HG03045 (cell line): ENCODE results near the gene TUBB6.

ENCODE experiments used
- ATAC-seq: cut with Tn5 transposase; IDR thresholded peaks from one replicate; pipeline ENCODE4 v1.9.1; 2021; ENCODE audit warnings: mild to moderate bottlenecking, moderate library complexity; ENCODE audit not compliant: unreplicated experiment

Gene TUBB6

DNA sequence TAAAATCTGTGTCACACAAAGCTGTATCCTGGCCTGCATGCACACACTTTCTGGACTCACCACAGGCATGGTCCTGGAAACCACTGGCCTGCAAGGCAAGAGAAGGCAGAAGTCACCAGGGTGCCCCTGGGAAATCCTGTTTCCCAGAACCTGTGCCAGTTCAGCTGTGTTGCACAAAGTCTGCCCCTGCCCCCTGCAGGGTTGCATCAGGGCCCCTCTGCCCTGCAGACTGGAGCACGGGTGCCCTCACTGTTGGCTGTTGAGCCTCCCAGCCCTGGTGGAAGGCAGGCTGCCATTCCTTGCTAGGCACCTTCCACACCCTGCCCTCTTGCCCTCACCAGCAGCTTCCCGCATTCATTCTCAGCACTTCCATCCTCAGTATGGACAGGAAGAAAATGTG lies 18.0 kb upstream of the TUBB6 start:
- no peak for ATAC-seq

DNA sequence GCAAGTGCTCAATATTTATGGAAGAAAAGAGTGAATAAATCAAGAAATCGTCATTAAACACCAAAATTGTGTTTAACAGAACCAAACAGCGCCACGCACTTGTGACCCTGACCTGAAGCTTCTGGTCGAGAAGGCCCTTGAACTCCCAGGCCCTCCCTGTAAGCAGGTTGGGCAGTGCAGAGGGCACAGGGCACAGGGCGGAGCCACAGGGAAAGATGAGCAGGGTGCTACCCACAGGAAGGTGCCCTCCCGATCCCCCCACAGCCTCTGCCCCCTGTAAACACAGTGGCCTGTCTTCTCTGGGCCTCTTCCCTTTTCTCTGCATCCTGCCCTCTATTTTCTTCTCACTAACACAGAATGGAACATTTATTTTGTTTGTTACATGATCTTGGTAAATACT lies 16.9 kb upstream of the TUBB6 start:
- no peak for ATAC-seq

DNA sequence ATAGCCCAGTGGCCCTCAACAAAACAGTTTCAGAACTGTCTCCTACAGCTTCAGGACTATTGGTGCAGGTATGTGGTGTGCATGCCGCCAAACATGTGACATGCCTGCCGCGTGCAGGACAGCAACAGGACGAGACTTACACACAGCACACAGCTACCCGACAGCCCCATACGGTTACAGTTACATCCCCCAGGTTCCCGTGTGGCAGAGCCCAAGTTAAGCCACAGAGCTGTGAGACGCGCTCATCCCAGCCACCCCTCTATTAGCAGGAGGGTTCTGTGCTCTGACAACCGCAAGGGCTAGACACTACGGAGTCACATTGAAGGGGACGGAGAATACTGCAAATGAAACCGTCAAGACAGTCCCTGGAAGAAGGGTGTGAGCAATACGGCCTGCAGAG lies 16.4 kb upstream of the TUBB6 start:
- ATAC-seq = no peak

DNA sequence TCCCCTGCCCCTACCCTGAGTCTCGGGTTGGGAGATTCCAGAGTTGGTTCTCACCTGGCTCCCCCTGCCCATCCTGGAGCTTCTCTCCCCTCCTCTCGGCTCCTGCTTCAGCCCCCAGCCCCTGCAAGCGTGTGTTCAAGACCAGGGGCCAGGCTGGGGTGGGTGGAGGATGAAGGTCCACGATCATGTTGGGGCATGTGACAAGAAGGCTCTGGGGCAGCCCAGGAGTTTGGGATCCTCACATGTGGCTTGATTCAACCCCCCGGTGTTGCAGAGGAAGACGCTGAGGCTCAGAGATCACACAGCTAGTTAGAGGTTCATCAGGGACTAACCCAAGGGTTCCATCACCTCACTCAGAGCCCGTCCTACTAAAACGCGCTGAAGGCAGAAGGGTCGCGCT lies 14.2 kb upstream of the TUBB6 start:
- ATAC-seq = no peak

DNA sequence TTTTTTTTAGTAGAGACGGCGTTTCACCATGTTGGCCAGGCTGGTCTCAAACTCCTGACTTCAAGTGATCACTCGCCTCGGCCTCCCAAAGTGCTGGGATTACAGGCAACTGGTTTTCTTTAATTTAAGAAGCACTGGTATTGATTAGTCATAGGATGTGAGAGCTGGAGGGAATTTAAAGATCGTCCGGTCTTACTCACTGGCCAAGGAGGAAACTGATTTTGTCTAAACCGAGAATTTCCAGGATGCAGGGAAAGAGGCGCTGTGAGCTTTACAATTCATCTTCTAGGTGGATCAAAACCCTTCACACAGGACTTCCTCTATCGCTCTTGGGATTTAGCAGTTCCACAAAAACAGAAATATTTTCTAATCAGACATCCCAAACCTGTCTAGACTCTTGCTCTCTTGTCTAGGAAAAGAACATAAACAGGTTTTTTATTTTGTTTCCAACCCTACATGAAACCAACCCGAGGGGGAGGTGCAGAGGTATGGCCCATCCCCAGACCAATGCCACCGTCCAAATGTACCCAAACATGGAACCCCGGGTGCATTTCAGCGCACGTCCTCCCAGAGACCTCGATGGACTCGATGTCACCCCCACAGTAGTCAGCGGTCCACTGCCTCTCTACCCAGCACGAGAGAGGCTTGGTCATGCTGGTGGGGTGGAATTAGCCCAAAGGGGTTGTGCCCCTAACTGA lies 12.5 kb upstream of the TUBB6 start:
- ATAC-seq = no peak

DNA sequence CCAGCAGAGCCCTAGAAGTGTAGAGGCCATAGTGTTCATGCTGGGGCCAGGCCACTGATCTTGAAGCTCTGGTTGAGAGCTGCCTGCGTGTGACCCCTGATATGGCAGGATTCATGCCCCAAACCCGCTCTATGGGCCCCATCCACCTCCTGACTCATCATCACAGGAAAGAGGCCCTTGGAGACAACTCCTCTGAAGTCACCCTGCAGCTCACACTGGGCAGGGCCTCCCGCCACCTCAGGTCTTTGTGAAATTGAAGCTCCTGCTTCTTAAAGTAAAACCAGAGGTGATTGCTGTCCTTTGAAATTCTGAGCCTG lies 12.0 kb upstream of the TUBB6 start:
- no peak for ATAC-seq

DNA sequence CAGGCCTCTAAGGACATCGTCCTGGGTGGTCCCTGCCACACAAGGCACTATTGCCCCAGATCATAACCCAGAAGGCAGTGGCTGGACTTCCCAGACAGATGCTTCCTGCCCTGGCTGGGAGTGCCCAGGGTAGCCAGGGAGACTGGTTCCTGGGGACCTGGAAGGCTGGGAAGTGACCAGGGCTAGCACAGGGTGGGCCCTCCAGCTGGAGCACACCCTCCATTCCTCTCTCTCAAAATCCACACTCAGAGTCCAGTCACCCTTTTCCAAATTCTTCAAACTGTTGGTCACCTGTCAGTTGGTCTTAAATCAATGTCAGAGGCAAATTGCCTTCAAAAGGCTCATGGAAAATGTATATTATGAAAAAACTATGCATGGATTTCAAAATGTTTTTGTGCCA lies 11.6 kb upstream of the TUBB6 start:
- no peak for ATAC-seq

DNA sequence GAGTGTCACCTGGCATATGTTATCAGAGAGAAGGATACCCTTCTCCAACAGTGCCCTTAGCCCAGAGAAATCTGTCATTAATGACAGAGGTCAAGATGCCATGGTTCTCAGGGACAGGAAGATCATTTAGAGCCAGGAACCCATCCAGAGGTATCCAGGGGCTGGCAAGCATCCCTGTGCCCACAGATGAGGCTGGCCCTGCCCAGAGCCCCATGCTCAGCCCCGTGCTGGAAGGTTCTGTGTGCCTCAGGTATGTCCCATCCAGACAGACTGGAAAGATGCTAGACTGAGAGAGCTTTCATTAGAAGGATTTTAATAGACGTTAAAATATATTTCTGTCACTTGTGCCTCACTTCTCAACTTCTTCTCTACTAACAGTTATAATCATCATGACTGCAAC lies 8.2 kb upstream of the TUBB6 start:
- ATAC-seq = no peak

DNA sequence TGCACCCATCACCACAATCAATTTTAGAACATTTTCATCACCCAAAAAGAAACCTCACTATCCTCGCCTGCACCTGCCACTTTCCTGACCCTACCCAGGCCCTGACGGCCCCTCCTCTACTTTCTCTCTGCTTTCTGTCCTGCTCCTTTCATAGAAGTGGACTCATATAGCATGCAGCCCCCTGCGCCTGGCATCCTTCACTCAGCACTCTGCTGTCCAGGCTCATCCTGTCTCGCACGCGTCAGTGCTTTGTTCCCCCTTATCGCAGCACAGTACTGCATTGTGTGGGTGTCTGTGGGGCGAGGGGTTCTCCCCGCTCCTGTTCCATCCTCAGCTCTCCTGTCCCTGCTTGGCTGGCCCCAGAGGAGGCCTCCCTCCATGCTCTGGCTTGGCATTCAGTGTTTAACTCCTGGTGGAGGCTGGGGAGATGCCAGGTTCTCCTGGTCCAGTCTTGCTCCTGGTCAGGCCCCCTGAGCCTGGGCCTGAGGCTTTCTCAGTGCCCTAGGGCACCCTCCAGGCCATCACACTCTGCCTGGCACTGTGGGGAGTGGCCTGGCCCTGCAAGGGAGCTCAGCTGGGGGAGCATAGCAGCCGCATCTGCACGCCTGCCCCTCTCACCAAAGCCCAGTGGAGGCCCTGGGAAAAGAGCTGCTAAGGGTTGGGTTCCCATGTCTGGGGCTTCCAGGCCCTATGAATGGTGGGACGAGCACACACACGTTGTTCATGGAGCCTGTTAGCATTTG lies 6.6 kb upstream of the TUBB6 start:
- no peak for ATAC-seq

DNA sequence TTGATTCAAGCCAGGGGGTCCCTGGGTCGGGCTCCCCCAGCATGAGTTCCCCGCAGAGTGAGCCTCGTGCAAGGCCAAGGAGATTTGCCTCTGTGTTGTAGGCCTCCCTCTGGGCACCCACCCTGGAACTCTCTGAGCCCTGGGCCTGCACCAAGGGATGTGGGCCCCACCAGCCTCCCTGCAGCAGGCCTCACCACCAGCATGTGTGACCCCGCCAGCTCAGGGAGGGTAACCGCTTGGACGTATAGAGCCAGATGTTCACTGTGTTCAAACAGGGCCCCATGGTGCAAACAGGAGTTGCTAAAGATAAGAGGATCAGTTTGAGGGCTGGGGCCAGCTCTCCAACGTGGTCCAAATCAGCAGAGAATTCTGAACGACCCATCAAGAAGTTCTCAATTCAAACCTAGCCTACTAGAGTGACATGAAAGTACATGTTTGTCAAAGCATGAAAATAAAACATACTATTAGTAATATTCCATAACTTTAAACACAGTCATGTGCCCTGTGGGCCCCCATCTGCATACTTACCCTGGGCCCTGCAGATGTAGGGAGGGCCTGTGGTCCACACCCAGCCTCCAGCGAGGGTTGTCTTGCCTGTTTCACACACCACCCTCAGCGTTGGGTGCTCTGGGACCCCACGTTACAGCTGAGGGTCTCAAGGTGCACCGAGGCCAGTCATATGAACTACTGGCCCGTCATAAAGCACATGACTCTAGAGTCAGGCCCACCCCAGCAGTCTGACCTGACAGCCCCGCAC lies 5.5 kb upstream of the TUBB6 start:
- ATAC-seq = no peak

DNA sequence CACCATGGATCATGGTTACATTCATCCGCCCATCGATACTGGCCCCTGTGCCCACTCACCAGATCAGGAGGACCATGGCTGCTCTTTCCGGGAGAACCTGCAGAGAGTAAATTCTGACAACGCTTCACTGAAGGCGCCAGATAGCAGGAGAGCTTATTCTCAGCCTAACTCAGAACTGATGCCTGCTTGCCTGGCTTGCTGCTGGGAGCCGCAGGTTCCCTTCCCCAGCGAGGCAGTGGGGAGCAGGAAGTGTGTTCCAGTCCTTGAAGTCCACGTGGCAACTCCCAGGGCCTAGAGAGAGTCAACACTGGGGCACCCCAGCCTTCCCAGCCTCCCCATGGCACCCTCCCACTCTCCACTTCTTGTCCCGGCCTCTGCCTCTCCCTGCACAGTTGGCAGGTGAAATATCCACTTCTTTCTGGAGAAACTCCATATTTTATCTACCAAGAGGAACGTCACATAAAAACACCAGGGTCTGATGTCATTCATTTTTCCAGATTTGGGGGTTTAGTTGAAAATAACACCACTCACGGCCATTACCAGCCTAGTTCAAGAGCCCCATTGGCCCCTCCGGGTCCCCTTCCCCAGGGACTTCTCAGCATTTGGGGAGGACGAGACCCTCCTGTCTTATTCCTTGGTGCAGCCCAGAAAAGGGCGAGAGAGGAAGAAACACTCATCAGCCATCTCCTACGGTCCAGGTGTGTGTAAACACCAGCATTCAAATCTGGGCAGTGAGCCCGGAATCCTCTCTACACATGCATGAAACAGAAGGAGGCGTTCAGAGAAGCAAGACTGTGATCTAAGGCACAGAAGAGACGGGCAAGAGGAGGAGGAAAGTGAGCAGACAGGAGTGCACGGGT lies 3.5 kb upstream of the TUBB6 start:
- no peak for ATAC-seq

DNA sequence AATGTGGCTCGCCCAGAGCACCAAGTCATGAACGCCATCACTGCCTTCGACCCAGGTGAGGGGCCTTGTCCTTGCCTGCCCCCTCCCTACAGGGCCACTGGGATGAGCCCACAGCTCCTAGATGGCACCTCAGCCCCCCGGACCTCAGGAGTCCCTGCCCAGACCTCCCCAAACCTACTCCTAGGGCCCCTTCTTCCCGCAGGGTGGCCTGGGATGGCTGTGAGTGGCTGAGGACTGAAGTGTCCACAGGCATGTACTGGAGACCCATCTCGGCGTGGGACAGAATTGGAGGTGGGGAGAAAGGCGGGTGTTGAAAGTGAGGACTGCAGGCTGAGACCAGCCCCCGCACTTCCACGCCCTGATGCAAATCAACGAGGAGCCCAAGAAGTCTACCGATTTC lies 2.8 kb upstream of the TUBB6 start:
- ATAC-seq = no peak

DNA sequence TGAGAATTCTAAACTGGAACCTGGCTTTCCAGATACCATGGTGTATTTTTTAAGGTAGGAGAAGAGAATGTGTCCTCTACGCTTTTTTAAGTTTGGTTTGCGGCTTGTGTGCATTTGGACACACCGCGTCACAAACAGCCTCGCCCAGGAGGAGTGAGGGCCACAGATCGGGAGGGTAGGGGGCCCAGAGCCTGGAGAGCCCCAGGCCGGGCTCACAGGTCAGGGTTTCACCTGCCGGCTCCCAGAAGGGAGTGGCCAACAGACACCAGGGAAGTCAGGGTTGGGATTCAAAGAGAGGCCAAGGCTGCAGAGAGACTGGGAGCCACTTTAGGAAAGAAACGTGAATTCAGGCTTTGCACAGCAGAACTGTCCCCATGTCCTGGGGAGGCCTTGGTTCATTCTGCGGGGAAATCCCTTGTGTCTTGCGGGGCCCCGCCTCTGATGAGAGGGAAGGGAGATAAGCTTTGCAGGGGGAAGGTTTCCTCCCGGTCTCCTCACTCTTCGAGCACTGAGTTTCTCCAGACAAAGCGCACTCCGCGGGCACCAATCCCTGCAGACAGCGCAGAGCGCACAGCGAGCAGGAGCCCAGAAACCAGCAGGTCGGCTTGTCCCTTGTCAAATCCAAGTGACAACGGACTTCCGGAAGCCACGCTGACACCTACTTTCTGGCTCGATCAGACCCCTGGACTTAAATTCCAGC lies 2.0 kb upstream of the TUBB6 start:
- ATAC-seq = no peak

DNA sequence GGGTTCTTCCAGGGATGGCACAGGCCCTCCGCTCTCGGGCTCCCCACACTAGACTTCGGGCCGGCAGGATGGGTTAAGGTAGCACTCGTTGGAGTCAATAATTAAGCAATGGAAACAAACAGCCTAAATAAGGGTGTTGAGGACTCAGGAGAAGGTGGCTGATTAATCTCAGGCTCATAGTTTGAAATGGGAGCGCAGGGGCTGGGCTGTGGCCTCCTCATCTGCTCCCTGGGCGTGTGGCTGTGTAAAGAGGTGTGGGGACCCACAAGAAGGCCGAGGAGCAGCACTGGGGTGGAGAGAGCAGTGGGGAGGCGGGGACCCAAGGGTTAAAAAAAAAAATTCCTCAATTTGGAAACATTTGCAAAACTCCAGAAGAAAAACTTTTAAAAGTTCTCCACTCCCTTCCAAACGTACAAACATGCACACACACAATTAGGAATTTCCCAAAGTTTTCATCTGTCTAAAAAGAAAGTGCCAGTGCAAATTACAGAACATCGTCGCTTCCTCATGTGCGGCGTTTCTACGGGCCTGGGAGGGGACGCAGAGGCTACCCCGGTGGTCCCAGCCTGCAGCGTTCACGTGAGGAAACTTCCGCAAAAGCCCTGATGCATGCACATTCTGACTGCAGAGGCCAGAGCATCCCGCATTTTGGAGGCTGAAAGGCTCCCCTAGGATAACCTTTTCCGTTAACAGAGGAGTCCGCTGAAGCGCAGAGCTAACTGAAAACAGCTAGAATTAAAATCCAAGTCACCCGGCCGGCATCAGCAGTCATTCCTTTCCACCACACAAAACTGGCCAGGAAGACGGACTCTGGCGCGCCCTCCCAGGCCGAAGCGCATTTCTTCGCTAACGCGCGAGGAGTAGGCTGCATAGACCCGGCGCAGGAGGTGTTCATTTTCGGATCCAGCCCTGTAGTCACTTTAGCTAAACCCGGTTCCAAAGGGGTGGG lies 1.0 kb upstream of the TUBB6 start:
- ATAC-seq = no peak

DNA sequence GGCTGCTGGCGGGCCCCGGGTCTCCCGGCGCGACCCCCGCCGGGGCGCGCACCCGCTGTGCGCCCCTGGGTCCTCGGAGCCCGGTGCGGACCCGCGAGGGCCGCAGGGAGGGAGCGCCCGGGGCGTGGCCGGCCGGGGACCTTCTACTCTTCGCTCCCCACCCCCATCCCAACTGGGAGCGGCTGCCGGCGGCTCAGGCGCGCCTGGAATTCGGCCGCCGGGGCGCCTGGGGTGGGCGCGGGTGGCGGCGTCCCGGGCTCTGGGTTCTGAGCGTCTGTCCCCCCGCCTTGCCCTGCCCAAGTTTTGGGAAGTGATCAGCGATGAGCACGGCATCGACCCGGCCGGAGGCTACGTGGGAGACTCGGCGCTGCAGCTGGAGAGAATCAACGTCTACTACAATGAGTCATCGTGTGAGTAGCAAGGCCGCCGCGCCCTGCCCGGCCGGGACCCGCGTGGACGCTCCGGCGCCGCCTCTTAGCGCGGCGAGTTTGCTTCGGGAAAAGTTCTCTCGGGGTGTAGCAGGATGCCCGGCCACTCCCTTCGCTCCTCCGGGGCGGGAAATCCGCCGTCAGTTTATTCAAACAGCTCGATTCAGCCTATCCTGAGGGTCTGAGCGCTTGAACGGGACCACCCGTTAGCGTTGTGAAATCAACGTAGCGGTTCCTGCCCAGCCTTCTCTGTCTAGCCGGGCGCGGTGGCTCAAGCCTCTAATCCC lies 502 bp downstream of the TUBB6 start:
- peak; percentile 56 for ATAC-seq

DNA sequence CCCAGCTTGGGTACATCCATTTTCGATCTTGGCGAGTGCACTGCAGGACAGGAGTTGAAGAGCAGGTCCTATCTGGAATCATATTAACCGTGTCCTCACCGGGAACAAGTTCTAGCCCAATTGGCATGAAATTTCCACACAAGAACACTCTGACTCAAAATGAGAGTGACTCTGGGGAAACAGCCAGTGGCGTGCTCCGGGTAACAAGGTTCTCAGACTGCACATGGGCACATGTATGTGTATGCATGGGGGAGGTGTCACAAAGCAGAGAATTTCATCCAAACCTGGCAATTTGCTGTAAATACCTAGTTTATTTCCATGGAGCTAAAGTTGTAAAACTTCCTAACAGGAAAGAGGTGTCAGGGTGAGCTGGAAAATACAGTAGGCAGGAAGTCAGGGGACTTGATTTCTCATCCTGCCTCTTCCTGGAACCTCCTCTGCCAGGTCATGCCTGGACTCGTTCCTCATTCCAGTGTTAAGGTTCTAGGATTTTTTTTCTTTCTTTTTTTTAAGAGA lies 1.7 kb downstream of the TUBB6 start:
- no peak for ATAC-seq

DNA sequence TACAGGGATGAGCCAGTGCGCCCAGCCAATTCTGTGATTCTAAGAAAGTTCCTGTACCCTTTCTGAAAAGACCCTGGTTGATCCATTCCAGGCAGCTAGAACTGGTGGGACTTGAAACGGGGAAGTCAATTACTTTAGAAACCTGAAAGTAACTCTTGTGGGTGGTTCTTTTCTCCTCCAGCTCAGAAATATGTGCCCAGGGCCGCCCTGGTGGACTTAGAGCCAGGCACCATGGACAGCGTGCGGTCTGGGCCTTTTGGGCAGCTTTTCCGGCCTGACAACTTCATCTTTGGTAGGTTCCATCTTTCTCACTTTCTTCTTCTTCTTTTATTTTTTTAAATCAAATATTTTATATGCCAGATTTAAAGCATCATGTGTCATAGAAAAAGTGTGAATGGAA lies 2.7 kb downstream of the TUBB6 start:
- no peak for ATAC-seq

DNA sequence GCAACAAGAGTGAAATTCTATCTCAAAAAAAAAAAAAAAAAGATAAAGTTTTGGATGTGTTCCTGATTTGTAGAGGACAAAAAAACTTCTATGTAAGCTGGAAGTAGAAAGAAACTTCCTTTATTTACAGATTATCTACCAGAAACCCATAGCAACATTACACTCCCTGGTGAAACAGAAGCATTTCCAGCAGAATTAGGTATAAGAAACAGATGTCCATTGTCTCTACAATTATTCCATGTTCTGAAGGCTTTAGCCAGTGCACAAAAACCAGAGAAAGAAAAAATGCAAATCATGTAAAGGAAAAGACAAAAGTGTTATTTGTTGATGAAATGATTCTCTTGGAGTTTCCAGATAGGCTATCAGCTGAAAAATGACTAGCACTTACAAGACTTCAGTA lies 4.9 kb downstream of the TUBB6 start:
- no peak for ATAC-seq
